GM18508 (cell line): Measurements from ENCODE around the gene LRRC23.

ENCODE experiments used
- ATAC-seq: cut with Tn5 transposase; IDR thresholded peaks from one replicate; pipeline ENCODE4 v1.9.1; 2021; ENCODE audit warnings: moderate number of reproducible peaks; ENCODE audit not compliant: insufficient read depth, unreplicated experiment

LRRC23 gene

DNA sequence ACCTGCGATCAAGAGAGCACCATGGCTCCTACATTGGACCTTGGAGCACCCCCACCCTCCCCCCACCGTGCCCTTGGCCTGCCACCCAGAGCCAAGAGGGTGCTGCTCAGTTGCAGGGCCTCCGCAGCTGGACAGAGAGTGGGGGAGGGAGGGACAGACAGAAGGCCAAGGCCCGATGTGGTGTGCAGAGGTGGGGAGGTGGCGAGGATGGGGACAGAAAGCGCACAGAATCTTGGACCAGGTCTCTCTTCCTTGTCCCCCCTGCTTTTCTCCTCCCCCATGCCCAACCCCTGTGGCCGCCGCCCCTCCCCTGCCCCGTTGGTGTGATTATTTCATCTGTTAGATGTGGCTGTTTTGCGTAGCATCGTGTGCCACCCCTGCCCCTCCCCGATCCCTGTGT, 37.2 kb downstream of the LRRC23 start:
- ATAC-seq: no peak

DNA sequence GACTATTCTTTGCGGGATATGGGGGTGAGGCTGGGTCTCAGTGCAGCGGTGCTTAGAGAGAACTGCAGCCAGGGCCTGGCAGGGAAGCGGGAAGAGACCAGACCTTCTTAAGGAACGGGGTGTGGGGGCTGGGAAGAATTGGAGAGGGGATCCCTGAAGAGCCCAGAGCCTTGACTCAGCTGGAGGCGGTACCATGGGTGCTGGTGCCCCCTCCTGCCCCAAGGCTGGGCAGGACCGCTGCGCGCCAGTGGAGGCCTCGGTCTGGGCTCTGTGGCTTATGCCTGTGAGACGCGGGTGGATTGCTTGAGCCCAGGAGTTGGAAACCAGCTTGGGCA, 37.7 kb downstream of the LRRC23 start:
- no peak for ATAC-seq

DNA sequence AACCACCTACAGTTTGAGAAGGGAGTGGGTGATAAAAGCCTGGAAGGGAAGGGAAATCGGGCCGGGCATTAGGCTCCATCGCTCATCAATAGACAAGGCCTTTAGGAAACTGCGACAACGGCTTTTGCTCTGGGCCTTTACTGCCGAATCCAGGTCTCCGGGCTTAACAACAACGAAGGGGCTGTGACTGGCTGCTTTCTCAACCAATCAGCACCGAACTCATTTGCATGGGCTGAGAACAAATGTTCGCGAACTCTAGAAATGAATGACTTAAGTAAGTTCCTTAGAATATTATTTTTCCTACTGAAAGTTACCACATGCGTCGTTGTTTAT, 38.7 kb downstream of the LRRC23 start:
- ATAC-seq: peak; percentile 17

DNA sequence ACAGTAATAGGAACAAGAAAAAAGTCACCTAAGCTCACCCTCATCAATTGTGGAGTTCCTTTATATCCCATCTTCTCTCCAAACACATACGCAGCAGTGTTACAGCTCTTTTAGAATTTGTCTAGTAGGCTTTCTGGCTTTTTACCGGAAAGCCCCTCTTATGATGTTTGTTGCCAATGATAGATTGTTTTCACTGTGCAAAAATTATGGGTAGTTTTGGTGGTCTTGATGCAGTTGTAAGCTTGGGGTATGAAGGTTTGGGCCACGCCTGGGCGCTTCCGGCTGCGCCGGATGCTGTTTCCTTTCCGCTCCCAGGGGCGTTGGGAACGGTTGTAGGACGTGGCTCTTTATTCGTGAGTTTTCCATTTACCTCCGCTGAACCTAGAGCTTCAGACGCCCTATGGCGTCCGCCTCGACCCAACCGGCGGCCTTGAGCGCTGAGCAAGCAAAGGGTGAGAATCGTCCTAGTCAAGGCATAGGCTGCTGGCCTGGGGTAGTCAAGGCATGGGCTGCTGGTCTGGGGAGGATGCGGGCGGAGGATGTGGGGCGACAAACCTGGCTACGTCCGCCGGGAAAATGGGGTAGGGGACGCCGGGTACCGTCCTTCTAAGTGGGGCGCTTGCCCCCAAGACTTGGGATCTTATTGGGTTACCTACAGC, 39.2 kb downstream of the LRRC23 start, which contains the start of the genes C12orf57 and RNU7-1:
Gene C12orf57, plus strand, starts transcription at position 301 of the 659 bp plus-strand sequence. Its CDS starts 100 bp downstream, at position 401.
Gene RNU7-1, plus strand, starts transcription at position 95 of the 659 bp plus-strand sequence.
- ATAC-seq: peak; percentile 25

DNA sequence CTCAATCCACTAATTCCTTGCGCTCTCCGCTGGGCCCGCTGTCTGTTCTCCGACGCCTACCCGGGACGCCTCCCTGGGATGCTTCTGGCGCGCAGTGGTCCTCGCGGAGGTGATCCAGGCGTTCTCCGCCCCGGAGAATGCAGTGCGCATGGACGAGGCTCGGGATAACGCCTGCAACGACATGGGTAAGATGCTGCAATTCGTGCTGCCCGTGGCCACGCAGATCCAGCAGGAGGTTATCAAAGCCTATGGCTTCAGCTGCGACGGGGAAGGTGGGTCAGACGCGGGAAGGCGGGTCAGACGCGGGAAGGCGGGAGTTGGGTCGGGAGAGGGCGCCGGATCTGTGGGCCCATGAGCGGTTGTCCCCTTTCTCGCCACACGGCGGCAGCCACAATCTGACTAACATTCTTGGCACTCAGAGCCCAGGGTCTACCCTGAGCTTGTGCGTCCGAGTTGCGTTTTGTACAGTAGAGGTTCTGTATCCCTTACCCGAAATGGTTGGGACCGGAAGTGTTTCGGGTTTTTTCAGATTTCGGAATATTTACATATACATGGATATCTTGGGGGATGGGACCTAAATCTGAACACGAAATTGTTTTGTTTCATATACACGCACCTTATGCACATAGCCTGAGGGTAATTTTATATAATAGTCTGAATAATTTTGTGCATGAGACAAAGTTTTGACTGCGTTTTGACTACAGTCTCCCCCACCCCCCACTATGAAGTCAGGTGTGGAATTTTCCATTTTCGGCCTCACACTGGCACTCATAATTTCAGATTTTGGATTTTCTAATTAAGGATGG, 40.0 kb downstream of the LRRC23 start:
- peak; percentile 8 for ATAC-seq

DNA sequence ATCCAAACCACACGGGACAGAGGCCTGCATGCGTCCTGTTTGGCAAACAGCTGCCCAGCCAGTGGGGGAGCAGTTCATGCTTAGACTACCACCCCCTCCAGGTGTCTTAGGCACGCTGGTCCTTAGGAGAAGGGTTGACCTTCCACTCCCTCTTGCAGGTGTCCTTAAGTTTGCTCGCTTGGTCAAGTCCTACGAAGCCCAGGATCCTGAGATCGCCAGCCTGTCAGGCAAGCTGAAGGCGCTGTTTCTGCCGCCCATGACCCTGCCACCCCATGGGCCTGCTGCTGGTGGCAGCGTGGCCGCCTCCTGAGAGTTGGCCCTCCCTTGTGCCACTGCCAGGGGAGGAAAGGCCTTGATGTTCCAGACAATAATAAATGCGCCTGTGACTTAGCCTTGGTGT, 41.0 kb downstream of the LRRC23 start:
- no peak for ATAC-seq

DNA sequence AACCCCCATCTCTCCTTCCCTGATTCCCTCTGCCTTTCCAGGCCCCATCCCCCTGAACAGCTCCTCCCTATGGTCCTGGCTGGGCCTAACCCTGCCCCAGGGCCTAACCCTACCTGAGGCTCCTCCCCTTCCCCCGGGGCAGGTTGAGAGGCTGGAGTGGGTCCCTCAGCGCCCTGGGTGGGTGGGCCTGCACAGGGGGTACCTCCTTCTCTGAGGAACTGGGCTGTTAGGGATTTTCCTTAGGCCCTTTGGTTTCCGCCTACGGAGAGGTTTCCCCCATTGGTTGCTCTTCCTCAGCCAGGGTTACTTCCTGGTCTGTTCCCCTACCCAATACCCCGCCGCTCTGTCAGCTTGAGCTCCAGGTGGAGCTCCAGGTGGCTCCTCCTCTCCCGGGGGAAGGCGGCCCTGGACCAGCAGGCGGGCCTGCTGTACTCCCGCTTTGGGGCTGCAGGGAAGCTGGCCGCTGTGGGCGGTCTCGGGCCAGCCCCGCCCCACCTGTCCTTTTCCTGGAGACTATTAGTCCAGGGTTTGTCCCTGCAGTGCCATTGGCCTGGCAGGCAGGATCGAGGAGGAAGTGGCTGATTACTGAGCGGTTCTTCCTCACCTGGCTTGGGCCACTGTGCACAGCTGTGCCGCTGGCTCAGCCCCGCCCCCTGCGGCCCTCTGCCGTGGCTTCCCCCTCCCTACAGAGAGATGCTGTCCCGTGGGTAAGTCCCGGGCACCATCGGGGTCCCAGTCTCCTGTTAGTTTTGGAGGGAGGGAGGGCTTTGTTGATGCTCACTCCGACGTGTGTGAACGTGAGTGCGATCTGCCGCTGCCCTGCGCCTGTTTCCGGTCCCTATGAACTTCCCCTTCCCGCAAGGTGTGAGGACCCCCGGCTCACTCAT, 41.7 kb downstream of the LRRC23 start:
- no peak for ATAC-seq

DNA sequence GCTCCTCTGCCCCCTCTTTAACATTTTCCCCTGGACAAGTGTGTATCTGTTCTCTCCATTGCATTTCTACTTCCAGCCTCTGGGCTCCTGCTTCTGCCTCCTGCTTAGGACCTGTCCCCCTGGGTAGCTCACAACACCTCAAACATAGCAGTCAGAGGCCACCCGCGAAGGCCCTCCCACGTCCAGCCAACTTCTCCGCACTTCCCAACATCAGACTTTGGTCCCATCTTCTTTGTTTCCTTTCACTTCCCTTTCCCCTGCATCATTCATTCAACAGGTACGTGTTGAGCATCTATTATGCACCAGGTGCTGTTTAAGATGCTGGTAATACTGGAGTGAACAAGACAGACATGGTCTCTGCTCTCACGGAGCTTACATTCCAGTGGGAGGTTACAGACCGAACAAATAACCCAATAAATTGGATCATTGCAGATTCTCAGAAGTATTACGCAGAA, 42.3 kb downstream of the LRRC23 start:
- ATAC-seq: no peak

DNA sequence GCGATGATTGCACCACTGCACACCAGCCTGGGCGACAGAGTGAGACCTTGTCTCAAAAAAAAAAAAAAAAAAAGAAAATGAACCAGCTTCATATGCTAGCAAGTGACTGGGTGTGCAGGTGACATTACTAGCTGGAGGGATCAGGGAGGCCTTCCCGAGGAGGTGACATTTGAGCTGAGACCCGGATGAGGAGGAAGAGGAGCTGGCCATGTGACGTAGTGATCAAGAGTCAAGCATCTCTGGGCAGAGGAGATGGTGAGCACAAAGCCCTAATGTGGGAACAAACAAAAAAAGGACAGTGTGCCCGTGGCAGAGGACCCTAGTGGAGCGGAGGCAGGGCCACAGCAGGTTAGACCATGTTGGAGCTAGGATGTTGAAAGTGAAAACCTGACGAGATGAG, 43.0 kb downstream of the LRRC23 start:
- no peak for ATAC-seq

DNA sequence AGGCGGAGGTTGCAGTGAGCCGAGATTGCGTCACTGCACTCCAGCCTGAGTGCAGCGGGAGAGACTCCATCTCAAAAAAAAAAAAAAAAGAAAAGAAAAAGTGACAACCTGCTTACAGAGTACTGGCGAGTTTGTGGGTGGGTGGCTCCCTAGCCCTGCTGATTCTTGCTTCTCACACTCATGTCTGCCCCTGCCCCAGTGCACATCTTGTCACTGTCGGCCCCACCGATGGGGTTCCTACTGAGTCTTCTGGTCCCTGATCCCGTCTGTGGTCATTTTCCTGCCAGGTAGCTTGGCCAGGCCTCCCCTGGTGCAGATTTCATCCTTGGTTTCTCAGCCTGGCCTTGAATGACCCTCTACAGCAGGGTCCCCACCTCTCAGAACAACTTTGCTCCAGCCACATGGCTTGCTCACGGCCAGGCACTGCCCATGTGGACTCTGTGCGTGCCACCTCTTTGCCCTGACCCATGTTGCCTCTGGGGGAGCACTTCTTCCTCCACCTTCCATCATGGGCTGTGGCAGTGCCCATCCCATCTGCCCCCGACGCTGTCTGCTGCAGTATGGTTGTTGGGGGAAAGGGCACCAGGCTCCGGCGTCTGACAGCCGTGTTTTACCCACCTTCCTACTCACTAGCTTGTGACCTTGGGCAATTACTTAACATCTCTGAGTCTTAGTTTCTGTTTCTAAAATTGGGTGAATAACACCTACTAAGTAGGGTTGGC, 44.4 kb downstream of the LRRC23 start:
- ATAC-seq: no peak

DNA sequence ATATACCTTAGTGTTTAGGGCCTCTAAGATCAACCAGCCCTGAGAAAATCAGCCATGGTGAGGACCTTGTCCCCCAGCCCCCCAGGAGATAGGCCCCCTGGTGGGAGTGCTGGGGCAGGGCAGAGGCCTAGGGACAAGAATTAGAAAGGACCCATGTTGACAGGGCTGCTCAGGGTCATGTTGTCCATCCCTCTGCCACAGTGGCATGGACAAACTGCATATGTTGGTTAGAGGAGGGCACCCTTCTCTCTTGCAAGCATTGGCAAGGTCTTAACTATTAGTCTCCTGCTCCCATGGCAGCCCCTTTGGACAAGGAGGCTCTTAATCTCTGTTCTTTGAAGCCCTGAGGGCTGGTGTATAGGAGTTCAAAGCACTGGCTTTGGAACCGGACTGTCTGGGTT, 45.8 kb downstream of the LRRC23 start:
- ATAC-seq: no peak

DNA sequence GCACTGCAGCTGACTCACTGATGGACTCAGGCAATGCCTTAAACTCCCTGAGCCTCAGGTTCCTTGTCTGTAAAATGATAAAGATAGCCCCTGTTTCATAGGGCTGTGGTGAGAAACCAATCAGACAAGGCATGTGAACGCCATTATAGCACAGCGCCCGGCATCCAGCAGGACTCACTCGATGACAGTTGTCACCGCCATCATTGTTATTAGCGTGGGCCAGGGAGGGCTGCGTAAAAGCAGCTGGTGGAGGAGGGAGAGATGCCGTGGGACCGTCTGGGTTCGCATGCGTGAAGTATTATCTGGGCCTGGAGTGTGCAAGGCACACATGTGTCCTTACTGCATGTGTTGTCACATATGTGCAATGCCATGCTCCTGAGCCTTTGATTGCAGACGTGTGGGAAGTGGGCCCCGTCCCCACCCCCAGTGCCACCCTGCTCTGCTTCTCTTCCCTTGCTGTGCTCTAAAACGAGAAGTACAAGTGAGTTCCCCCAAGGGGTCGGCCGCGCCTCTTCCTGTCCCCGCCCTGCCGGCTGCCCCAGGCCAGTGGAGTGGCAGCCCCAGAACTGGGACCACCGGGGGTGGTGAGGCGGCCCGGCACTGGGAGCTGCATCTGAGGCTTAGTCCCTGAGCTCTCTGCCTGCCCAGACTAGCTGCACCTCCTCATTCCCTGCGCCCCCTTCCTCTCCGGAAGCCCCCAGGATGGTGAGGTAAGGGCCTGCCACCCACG, 46.4 kb downstream of the LRRC23 start, which contains the start of gene PTPN6:
Gene PTPN6, plus strand, starts transcription at position 546 of the 730 bp plus-strand sequence. Its CDS starts 157 bp downstream, at position 703.
- ATAC-seq: no peak

DNA sequence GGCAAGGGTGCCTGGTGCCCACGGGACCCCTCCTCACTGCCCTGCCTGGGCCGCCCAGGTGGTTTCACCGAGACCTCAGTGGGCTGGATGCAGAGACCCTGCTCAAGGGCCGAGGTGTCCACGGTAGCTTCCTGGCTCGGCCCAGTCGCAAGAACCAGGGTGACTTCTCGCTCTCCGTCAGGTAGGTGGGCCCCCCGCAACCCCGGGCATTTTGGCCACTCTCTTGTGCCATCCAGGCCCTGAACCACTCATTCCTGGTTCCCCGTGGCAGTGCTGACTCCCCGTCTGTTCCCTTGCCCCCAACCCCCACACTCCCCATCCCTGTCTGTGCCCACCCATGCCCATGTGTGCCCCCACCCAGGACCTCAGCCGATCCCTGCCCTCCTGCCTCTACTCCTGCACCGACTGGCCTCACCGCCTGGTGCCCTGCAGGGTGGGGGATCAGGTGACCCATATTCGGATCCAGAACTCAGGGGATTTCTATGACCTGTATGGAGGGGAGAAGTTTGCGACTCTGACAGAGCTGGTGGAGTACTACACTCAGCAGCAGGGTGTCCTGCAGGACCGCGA, 47.0 kb downstream of the LRRC23 start:
- no peak for ATAC-seq

DNA sequence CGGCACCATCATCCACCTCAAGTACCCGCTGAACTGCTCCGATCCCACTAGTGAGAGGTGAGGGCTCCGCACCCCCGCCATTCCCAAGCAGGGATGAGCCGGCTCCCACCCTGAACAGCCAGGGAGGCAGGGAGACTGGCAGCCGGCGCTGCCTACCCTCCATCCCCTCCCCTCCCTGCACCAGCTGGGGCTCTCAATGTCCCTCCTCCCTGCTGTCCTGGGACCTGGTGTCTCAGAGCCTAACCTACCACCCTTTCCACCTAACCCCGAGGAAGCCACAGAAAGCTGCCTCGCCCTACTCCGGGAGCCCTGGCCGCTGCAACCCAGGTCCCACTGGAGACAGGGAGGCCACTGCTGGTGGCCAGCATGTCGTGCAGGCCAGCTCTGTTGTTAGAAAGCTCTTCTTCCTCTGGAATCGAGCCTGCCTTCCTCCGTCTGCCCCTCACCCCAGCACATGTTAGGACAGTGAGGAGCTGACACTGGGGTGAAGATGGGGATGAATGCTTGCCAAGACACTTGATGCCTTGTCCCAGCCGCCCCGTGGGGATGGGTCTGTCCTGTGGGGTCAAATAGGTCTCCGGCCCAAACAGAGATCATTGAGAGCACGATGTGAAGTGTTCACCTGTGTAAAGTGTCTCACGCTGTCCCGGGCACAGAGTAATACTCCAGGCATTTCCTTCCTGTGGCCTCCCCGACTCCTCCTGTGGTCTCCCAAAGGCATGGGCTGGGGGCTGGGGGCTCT, 47.7 kb downstream of the LRRC23 start:
- no peak for ATAC-seq

DNA sequence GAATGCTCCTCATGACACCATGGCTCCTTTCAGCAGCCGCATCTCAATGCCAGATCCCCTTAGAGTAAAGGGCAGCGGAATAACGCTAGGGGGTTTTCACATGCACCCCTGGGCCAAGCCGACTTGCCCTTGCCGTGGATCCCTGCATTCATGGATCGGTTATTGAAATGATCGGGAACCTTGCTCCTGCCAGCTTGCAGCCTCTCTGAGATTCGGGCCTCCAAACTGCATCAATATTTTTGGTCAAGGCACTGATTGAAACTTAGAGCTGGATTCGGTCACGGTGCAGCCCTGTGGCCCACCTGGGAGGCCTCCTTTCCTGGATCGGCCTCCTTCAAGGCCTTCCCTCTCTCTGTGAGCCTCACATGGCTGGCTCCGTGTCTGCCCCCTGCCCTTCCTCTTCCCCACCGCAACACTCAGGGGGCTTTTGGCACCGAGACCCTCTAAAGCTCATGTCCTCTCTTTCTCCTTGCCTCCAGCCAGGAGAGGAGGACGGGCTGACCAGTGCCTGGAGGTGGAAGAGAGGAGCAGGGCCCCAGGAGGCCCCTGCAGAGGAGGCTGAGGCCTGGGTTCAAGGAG, 48.3 kb downstream of the LRRC23 start:
- ATAC-seq: no peak

DNA sequence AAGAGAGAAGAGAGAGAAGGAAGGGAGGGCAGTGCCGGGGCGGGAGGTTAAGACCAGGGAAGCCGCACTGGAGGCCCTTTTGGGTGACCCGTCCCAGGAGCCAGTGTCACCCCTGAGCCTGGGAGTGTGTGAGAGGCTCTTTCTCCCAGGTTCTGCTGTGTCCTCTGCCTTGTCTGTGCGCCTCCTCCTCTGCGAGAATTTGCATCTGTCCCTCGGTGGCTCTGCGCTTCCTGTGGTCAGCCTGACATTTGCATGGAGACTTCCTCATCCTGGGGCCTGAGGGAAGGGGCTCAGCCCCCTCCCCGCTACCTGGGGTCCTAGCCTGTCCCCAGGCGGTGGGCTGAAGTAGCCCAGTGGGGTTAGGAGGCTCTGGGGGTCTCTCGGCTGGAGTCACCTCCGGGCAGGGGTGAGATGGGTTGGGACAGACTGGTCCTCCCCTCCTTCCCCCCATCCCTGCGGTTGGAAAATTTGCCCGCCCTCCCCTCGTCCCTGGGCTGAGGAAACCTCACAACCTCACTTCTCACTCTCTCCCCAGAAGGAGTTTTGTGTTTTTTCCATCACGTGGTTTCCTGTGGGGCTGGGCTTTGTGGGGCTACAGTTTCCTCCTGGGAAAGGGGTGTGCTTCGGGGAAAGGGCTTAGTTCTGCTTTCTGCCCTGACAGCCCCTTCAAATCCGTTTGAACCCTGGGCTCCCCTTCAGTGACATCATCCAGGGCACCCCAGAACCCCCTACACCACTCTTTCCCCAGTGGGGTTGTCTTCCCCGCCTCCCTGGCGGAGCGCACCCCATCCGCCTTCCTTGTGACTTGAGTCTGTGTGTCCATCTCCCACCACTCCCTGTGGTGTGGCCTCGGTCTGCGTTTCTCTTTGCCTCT, 49.1 kb downstream of the LRRC23 start:
- ATAC-seq: no peak
